Immature natural killer cell (primary cell): ENCODE data around the gene BTBD19. TPM values are rescaled to one million over a fixed set of nuclear protein-coding genes. Genes with fewer than 3 reads are reported as not detected.
"Not testable (repeated sequence)": the region's sequence is repeated elsewhere in the genome, so short reads cannot be mapped to it uniquely, and the experiment has no call there.

Source experiments
- DNase-seq, 3 donors: peaks; one replicate each; pipeline ENCODE4 v3.0.0; 2022; ENCODE audit warnings: mixed read lengths in 1 of 3
- H3K27ac Mint-ChIP-seq, 6 donors: one replicate each; pipeline ENCODE4 v1.8.0; 2020; ENCODE audit warnings: mixed read lengths in 6 of 6, mild to moderate bottlenecking in 5 of 6, inconsistent platforms in 4 of 6, moderate library complexity in 3 of 6
- H3K27me3 Mint-ChIP-seq, 3 donors: one replicate each; pipeline ENCODE4 v1.8.0; 2020 to 2021; ENCODE audit warnings: low read depth in 3 of 3, mild to moderate bottlenecking in 3 of 3, mixed read lengths in 3 of 3, moderate library complexity in 3 of 3, inconsistent platforms in 1 of 3
- H3K36me3 Mint-ChIP-seq, 3 donors: one replicate each; pipeline ENCODE4 v1.8.0; 2020; ENCODE audit warnings: mixed read lengths in 3 of 3, inconsistent platforms in 2 of 3, mild to moderate bottlenecking in 2 of 3
- H3K4me1 Mint-ChIP-seq, 2 donors: one replicate each; pipeline ENCODE4 v1.8.0; 2020; ENCODE audit warnings: inconsistent platforms in 2 of 2, mild to moderate bottlenecking in 2 of 2, mixed read lengths in 2 of 2, moderate library complexity in 1 of 2
- H3K4me3 Mint-ChIP-seq, 5 donors: one replicate each; pipeline ENCODE4 v1.8.0; 2020; ENCODE audit warnings: mild to moderate bottlenecking in 5 of 5, mixed read lengths in 5 of 5, inconsistent platforms in 3 of 5, moderate library complexity in 3 of 5
- H3K9me3 Mint-ChIP-seq, 6 donors: one replicate each; pipeline ENCODE4 v1.8.0; 2020; ENCODE audit warnings: mild to moderate bottlenecking in 6 of 6, mixed read lengths in 6 of 6, inconsistent platforms in 4 of 6, moderate library complexity in 3 of 6
- polyA plus RNA-seq, 3 donors: library from polyadenylated mRNA; unstranded; fragments of 300-500 nt; fragmentation: Illumina TruSeq; gene quantifications; one replicate each; pipeline ENCODE4 v1.2.3, GENCODE V29; 2021

The BTBD19 gene
- polyA plus RNA-seq, 3 donors from 2014 or later, result 0.38 TPM; not detected in 2

GRCh38 chr1:44783697-44784093 lies 24.6 kb upstream of the BTBD19 start:
- peaks cover 36% of the 10 kb centered on the region in 2 donors for H3K4me1 Mint-ChIP-seq
- peak overlapping the region; percentile 79 to 96 (median 84) for H3K27ac Mint-ChIP-seq
- H3K27me3 Mint-ChIP-seq, result peaks cover 0 to 2% (median 0%) of the 10 kb centered on the region in 3 donors
- peaks cover 5 to 24% (median 14%) of the 10 kb centered on the region in 3 donors for H3K36me3 Mint-ChIP-seq
- peak overlapping the region; percentile 76 to 86 (median 78) for H3K4me3 Mint-ChIP-seq
- DNase-seq, result no peak
- H3K9me3 Mint-ChIP-seq, result no peaks in the 10 kb centered on the region

GRCh38 chr1:44784094-44785028 lies 24.0 kb upstream of the BTBD19 start:
- Mint-ChIP-seq H3K9me3 (no peaks in the 10 kb centered on the region), H3K27me3 (peaks cover 0 to 2% (median 0%) of the 10 kb centered on the region in 3 donors), H3K27ac (peak overlapping the region; percentile 79 to 97 (median 93)), H3K4me3 (peak overlapping the region; percentile 76 to 86 (median 78)), H3K4me1 (peaks cover 32 to 34% of the 10 kb centered on the region in 2 donors), H3K36me3 (peaks cover 3 to 19% (median 14%) of the 10 kb centered on the region in 3 donors)
- DNase-seq, result peak; percentile 60 to 64 (median 60)

GRCh38 chr1:44785029-44785380 lies 23.3 kb upstream of the BTBD19 start:
- no peak for DNase-seq
- peaks cover 32 to 34% of the 10 kb centered on the region in 2 donors for H3K4me1 Mint-ChIP-seq
- H3K4me3 Mint-ChIP-seq, result peak overlapping the region; percentile 71 to 78 (median 74)
- peak overlapping the region; percentile 34 to 97 (median 90) for H3K27ac Mint-ChIP-seq
- H3K27me3 Mint-ChIP-seq, result peaks cover 0 to 2% (median 0%) of the 10 kb centered on the region in 3 donors
- no peaks in the 10 kb centered on the region for H3K9me3 Mint-ChIP-seq
- H3K36me3 Mint-ChIP-seq, result peaks cover 3 to 17% (median 13%) of the 10 kb centered on the region in 3 donors

- Mint-ChIP-seq H3K36me3 (peaks cover 3 to 11% (median 7%) of the 10 kb centered on the region in 3 donors), H3K9me3 (no peaks in the 10 kb centered on the region), H3K27ac (peak overlapping the region; percentile 73 to 97 (median 90)), H3K4me3 (peak overlapping the region; percentile 71 to 78 (median 74)), H3K27me3 (peaks cover 0 to 2% (median 0%) of the 10 kb centered on the region in 3 donors), H3K4me1 (peaks cover 30 to 34% of the 10 kb centered on the region in 2 donors)
- no peak for DNase-seq
These were observed 22.7 kb upstream of the BTBD19 start for GRCh38 chr1:44785501-44786137.

- Mint-ChIP-seq H3K9me3 (no peaks in the 10 kb centered on the region), H3K4me1 (peaks cover 30 to 34% of the 10 kb centered on the region in 2 donors), H3K4me3 (peak overlapping the region; percentile 71 to 78 (median 74)), H3K27me3 (peaks cover 0 to 2% (median 0%) of the 10 kb centered on the region in 3 donors), H3K27ac (peak overlapping the region; percentile 52 to 97 (median 94)), H3K36me3 (peaks cover under 1 to 5% (median 4%) of the 10 kb centered on the region in 3 donors)
- DNase-seq, result peak; percentile 79 to 82 (median 80)
These were observed 22.0 kb upstream of the BTBD19 start for GRCh38 chr1:44786138-44786840.

- H3K4me1 Mint-ChIP-seq, result peaks cover 29 to 34% of the 10 kb centered on the region in 2 donors
- peak overlapping the region; percentile 71 to 78 (median 74) for H3K4me3 Mint-ChIP-seq
- H3K27me3 Mint-ChIP-seq, result peaks cover 0 to 2% (median 0%) of the 10 kb centered on the region in 3 donors
- peak overlapping the region; percentile 52 to 97 (median 94) for H3K27ac Mint-ChIP-seq
- no peaks in the 10 kb centered on the region for H3K36me3 Mint-ChIP-seq
- DNase-seq, result no peak
- H3K9me3 Mint-ChIP-seq, result no peaks in the 10 kb centered on the region
These were observed 21.4 kb upstream of the BTBD19 start for GRCh38 chr1:44786841-44787426.

- no peak overlapping the region for H3K27ac Mint-ChIP-seq
- H3K4me1 Mint-ChIP-seq, result peaks cover 29 to 34% of the 10 kb centered on the region in 2 donors
- no peaks in the 10 kb centered on the region for H3K9me3 Mint-ChIP-seq
- peaks cover 0 to 3% (median 0%) of the 10 kb centered on the region in 3 donors for H3K27me3 Mint-ChIP-seq
- no peaks in the 10 kb centered on the region for H3K36me3 Mint-ChIP-seq
- no peak overlapping the region for H3K4me3 Mint-ChIP-seq
- DNase-seq, result no peak
These were observed 20.8 kb upstream of the BTBD19 start for GRCh38 chr1:44787506-44787905.

- H3K27me3 Mint-ChIP-seq, result peaks cover 0 to 4% (median 0%) of the 10 kb centered on the region in 3 donors
- no peak for DNase-seq
- no peaks in the 10 kb centered on the region for H3K36me3 Mint-ChIP-seq
- peaks cover 27 to 31% of the 10 kb centered on the region in 2 donors for H3K4me1 Mint-ChIP-seq
- H3K4me3 Mint-ChIP-seq, result peak within 1 kb of the TSS in 1 of 5 donors; percentile 17
- peak within 1 kb of the TSS in 5 of 6 donors; percentile 6 to 85 (median 34) for H3K27ac Mint-ChIP-seq
- H3K9me3 Mint-ChIP-seq, result no peaks in the 10 kb centered on the region
These were observed 20.0 kb upstream of the BTBD19 start, which contains the start of gene BEST4 for GRCh38 chr1:44788120-44788860. TSS of gene BEST4 (minus strand) at chr1:44788170. CDS start at chr1:44787705, 465 bp downstream.

- peak overlapping the region in 2 of 6 donors; percentile 35 to 38 for H3K27ac Mint-ChIP-seq
- no peaks in the 10 kb centered on the region for H3K9me3 Mint-ChIP-seq
These were observed 17.1 kb upstream of the BTBD19 start for GRCh38 chr1:44790968-44791801.

GRCh38 chr1:44792736-44793502 lies 15.4 kb upstream of the BTBD19 start:
- H3K36me3 Mint-ChIP-seq, result no peaks in the 10 kb centered on the region
- DNase-seq, result no peak
- H3K27me3 Mint-ChIP-seq, result peaks cover 0 to 4% (median 2%) of the 10 kb centered on the region in 3 donors
- H3K9me3 Mint-ChIP-seq, result no peaks in the 10 kb centered on the region
- H3K27ac Mint-ChIP-seq, result peak overlapping the region in 2 of 6 donors; percentile 20 to 81
- H3K4me3 Mint-ChIP-seq, result no peak overlapping the region
- H3K4me1 Mint-ChIP-seq, result no peaks in the 10 kb centered on the region

More at GRCh38 chr1:44790968-44791801, 17.1 kb upstream of the BTBD19 start:
- peaks cover 0 to 4% (median 2%) of the 10 kb centered on the region in 3 donors for H3K27me3 Mint-ChIP-seq
- H3K4me3 Mint-ChIP-seq, result no peak overlapping the region
- H3K4me1 Mint-ChIP-seq, result peaks cover 4 to 6% of the 10 kb centered on the region in 2 donors
- no peaks in the 10 kb centered on the region for H3K36me3 Mint-ChIP-seq
- DNase-seq, result no peak

- H3K27me3 Mint-ChIP-seq, H3K36me3 Mint-ChIP-seq, H3K9me3 Mint-ChIP-seq, DNase-seq: not testable (repeated sequence)
- H3K4me1 Mint-ChIP-seq, result peaks cover 22 to 23% of the 10 kb centered on the region in 2 donors
- H3K4me3 Mint-ChIP-seq, result peak overlapping the region in 1 of 5 donors; percentile 18
- peak overlapping the region in 4 of 6 donors; percentile 16 to 95 (median 51) for H3K27ac Mint-ChIP-seq
These were observed 10.4 kb upstream of the BTBD19 start for GRCh38 chr1:44797886-44798285.
